Suprapubic skin (tissue), 4 donors: ENCODE data around the gene EEF2K.
A peak's percentile ranks its signal among the peaks of the same experiment; 100 is the strongest.

ENCODE experiments used
- CTCF ChIP-seq, 2 donors: fragments of 200-600 bp in 1 of 2; fragments of 450-650 bp in 1 of 2; sonication (generic) in 1 of 2; IDR thresholded peaks; one replicate each; pipeline ENCODE4 v1.5.1; 2016 to 2019; ENCODE audit warnings: antibody characterized with exemption in 2 of 2, mild to moderate bottlenecking in 1 of 2, moderate library complexity in 1 of 2
- EP300 ChIP-seq: sonication (generic); formaldehyde crosslinking; IDR thresholded peaks from one replicate; pipeline ENCODE4 v1.6.1; 2017; ENCODE audit warnings: antibody characterized with exemption
- POLR2A ChIP-seq, 2 donors: fragments of 450-650 bp; IDR thresholded peaks; one replicate each; pipeline ENCODE4 v1.6.1; 2017; ENCODE audit warnings: antibody characterized with exemption in 2 of 2, mild to moderate bottlenecking in 2 of 2, moderate library complexity in 2 of 2
- POLR2AphosphoS5 ChIP-seq, 3 donors: sonication (generic); formaldehyde crosslinking; IDR thresholded peaks; one replicate each; pipeline ENCODE4 v1.6.1; 2017; ENCODE audit warnings: antibody characterized with exemption in 3 of 3

GRCh38 chr16:22188595-22189442, 17.3 kb upstream of the EEF2K start:
- TF ChIP-seq CTCF (IDR thresholded peaks at IDR 0.05) = peak; percentile 73 to 79
- no peak for TF ChIP-seq POLR2AphosphoS5 (IDR thresholded peaks at IDR 0.05)
- TF ChIP-seq POLR2A (IDR thresholded peaks at IDR 0.05) = no peak
- TF ChIP-seq EP300 = no peak
